Caco-2 (cell line): Measurements from ENCODE around the gene EPHB6. TPM values are rescaled to one million over a fixed set of nuclear protein-coding genes. Genes with fewer than 3 reads are reported as not detected.

ENCODE experiments used
- BruUV-seq: library from RNA; stranded (reverse); fragments of 400-500 nt; replicated peaks from 2 replicates; lab custom pipeline; 2021; lab: Mats Ljungman, UMichigan
- CTCF ChIA-PET: fragments of 300-600 bp; sonication (Branson Sonifier 250); formaldehyde crosslinking; loops from one replicate; lab custom pipeline; 2022; ENCODE audit warnings: antibody characterized with exemption; lab: Charles Lee
- POLR2A ChIA-PET: fragments of 300-600 bp; sonication (Branson Sonifier 250); formaldehyde crosslinking; loops from one replicate; lab custom pipeline; 2022; ENCODE audit warnings: antibody characterized with exemption; lab: Charles Lee
- DNase-seq, 2 experiments: peaks; one replicate each; pipeline versions ENCODE4 v3.0.0 to v3.0.0-alpha.2; 2020 to 2022
- H3K27me3 ChIP-seq: replicated peaks from 2 replicates; pipeline ENCODE4 v1.6.0; 2011; ENCODE audit warnings: low read length; ENCODE audit not compliant: control insufficient read depth, insufficient read depth
- H3K36me3 ChIP-seq: 2 replicates; pipeline ENCODE4 v1.5.1; 2011; ENCODE audit warnings: low read length; ENCODE audit not compliant: control insufficient read depth, insufficient read depth
- H3K4me1 ChIP-seq: fragments of 250-450 bp; sonication (Bioruptor Pico); 2 replicates; pipeline ENCODE4 v1.5.1; 2020; ENCODE audit warnings: mild to moderate bottlenecking
- H3K4me3 ChIP-seq: 2 replicates; pipeline ENCODE4 v1.5.1; 2011; ENCODE audit warnings: low read depth, mild to moderate bottlenecking, control low read depth, low read length
- H3K9me3 ChIP-seq: fragments of 250-450 bp; sonication (Bioruptor Pico); 2 replicates; pipeline ENCODE4 v1.5.1; 2020; ENCODE audit warnings: mild to moderate bottlenecking, moderate library complexity
- H3K27ac Mint-ChIP-seq: one replicate; pipeline ENCODE4 v1.8.0; 2022; ENCODE audit warnings: mixed read lengths; ENCODE audit not compliant: unreplicated experiment
- H3K27me3 Mint-ChIP-seq: one replicate; pipeline ENCODE4 v1.8.0; 2022; ENCODE audit warnings: mixed read lengths; ENCODE audit not compliant: insufficient read depth, unreplicated experiment
- H3K36me3 Mint-ChIP-seq: one replicate; pipeline ENCODE4 v1.8.0; 2022; ENCODE audit warnings: mild to moderate bottlenecking, mixed read lengths; ENCODE audit not compliant: insufficient read depth, unreplicated experiment
- H3K4me1 Mint-ChIP-seq: one replicate; pipeline ENCODE4 v1.8.0; 2022; ENCODE audit warnings: low read depth, mixed read lengths; ENCODE audit not compliant: unreplicated experiment
- H3K4me3 Mint-ChIP-seq: one replicate; pipeline ENCODE4 v1.8.0; 2022; ENCODE audit warnings: mild to moderate bottlenecking, moderate library complexity, mixed read lengths; ENCODE audit not compliant: unreplicated experiment
- H3K9me3 Mint-ChIP-seq: one replicate; pipeline ENCODE4 v1.8.0; 2022; ENCODE audit warnings: mixed read lengths; ENCODE audit not compliant: unreplicated experiment
- intact Hi-C: fragments of 100-400 bp; cut with micrococcal nuclease; formaldehyde crosslinking; loops from one replicate; pipeline ENCODE4 v1.10.0; 2022; ENCODE audit not compliant: unreplicated experiment
- total RNA-seq: library from RNA; stranded (reverse); gene quantifications from 2 replicates; pipeline ENCODE4 v1.2.3, GENCODE V29; 2022
- TF ChIP-seq, protein P1 (sequence below), 2 experiments: fragments of 200-600 bp in 1 of 2; IDR thresholded peaks; 1 replicate in 1 of 2; 2 replicates in 1 of 2; pipeline versions ENCODE4 v1.5.1 to v1.8.0; 2011 to 2022; ENCODE audit warnings: antibody characterized with exemption in 1 of 2, control low read depth in 1 of 2, inconsistent platforms in 1 of 2, low read depth in 1 of 2, low read length in 1 of 2, mild to moderate bottlenecking in 1 of 2, moderate library complexity in 1 of 2; ENCODE audit not compliant: insufficient read depth in 1 of 2, severe bottlenecking in 1 of 2, unreplicated experiment in 1 of 2

Gene EPHB6
- total RNA-seq, 1 experiment from 2014 or later = 2.7 TPM

- intact Hi-C loops = no loop called here
- CTCF ChIA-PET = no interaction called here
Measured at GRCh38 chr7:142864980-142865747, 10.3 kb downstream of the EPHB6 start.

DNA sequence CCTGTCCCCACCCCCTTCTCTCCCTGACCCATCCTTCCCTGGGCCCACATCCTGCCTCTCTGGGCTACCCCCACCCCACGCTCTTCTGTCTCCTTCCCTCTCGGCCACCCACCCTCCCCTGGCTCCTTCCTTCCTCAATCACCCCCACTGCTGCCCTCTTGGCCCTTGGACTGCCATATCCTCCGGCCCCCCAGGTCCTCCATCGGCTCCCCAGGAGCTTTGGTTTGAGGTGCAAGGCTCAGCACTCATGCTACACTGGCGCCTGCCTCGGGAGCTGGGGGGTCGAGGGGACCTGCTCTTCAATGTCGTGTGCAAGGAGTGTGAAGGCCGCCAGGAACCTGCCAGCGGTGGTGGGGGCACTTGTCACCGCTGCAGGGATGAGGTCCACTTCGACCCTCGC lies 10.9 kb downstream of the EPHB6 start:
- H3K4me3 Mint-ChIP-seq = no peak overlapping the region
- intact Hi-C loops = loop anchor here (1.0 kb wide), 3 partner anchors 11 to 233 kb away; no protein-coding TSS in a partner anchor

More at GRCh38 chr7:142864980-142865747, 10.3 kb downstream of the EPHB6 start:
- POLR2A ChIA-PET = no interaction called here
- Histone ChIP-seq H3K4me3 (no peak overlapping the region), H3K4me1 (no peaks in the 10 kb centered on the region), H3K27me3 (no peaks in the 10 kb centered on the region), H3K9me3 (no peaks in the 10 kb centered on the region), H3K36me3 (no peaks in the 10 kb centered on the region)
- no peaks in the 10 kb centered on the region for H3K9me3 Mint-ChIP-seq
- no peak overlapping the region for H3K4me3 Mint-ChIP-seq
- no peak overlapping the region for H3K27ac Mint-ChIP-seq
- DNase-seq = no peak
- H3K36me3 Mint-ChIP-seq = no peaks in the 10 kb centered on the region
- BruUV-seq = no TSS peak
- H3K27me3 Mint-ChIP-seq = peaks cover 2% of the 10 kb centered on the region
- H3K4me1 Mint-ChIP-seq = no peaks in the 10 kb centered on the region
- TF ChIP-seq, protein P1, sequence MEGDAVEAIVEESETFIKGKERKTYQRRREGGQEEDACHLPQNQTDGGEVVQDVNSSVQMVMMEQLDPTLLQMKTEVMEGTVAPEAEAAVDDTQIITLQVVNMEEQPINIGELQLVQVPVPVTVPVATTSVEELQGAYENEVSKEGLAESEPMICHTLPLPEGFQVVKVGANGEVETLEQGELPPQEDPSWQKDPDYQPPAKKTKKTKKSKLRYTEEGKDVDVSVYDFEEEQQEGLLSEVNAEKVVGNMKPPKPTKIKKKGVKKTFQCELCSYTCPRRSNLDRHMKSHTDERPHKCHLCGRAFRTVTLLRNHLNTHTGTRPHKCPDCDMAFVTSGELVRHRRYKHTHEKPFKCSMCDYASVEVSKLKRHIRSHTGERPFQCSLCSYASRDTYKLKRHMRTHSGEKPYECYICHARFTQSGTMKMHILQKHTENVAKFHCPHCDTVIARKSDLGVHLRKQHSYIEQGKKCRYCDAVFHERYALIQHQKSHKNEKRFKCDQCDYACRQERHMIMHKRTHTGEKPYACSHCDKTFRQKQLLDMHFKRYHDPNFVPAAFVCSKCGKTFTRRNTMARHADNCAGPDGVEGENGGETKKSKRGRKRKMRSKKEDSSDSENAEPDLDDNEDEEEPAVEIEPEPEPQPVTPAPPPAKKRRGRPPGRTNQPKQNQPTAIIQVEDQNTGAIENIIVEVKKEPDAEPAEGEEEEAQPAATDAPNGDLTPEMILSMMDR (IDR thresholded peaks at IDR 0.05; ENCODE audit: insufficient read depth in 1 of 2, low read depth in 1 of 2, low read length in 1 of 2, severe bottlenecking in 1 of 2, unreplicated experiment in 1 of 2) = no peak

DNA sequence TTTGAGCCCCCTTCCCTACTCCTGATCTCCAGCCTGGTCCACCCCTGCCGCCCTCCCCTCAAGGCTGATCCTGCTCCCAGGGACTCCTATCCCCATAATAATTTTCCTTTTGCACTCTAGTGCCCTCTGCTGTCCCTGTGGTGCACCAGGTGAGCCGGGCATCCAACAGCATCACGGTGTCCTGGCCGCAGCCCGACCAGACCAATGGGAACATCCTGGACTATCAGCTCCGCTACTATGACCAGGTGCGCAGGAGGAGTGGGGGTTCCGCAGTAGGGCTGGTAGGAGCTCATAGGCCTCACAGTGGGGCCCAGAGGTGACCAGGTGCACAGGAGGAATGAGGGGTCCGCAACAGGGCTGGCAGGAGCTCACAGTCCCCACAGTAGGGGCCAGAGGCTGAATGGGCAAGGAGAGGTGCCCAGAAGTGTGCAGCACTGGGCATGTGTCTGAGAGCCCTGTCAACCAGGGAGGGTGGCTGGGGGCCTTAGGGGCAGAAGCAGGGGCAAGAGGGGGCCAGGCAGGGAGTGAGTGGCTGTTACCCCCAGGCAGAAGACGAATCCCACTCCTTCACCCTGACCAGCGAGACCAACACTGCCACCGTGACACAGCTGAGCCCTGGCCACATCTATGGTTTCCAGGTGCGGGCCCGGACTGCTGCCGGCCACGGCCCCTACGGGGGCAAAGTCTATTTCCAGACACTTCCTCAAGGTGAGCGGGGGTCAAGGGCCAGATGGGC lies 11.7 kb downstream of the EPHB6 start:
- Mint-ChIP-seq H3K4me1 (no peaks in the 10 kb centered on the region), H3K9me3 (no peaks in the 10 kb centered on the region), H3K27me3 (no peaks in the 10 kb centered on the region), H3K27ac (no peak overlapping the region), H3K36me3 (no peaks in the 10 kb centered on the region), H3K4me3 (no peak overlapping the region)
- DNase-seq = peak; percentile 61 to 70
- CTCF ChIA-PET = interaction anchor here (1.4 to 1.5 kb wide), 3 partner anchors 12 to 234 kb away, joined by 4 to 6 read pairs (median 5); partner anchors contain the start of gene EPHB6
- POLR2A ChIA-PET = no interaction called here
- Histone ChIP-seq H3K9me3 (no peaks in the 10 kb centered on the region), H3K27me3 (no peaks in the 10 kb centered on the region), H3K4me1 (no peaks in the 10 kb centered on the region), H3K4me3 (no peak overlapping the region), H3K36me3 (no peaks in the 10 kb centered on the region)
- BruUV-seq = no TSS peak
- intact Hi-C loops = loop anchor here (1.0 kb wide), 3 partner anchors 12 to 234 kb away; no protein-coding TSS in a partner anchor
- TF ChIP-seq, protein P1 (IDR thresholded peaks at IDR 0.05; ENCODE audit: insufficient read depth in 1 of 2, low read depth in 1 of 2, low read length in 1 of 2, severe bottlenecking in 1 of 2, unreplicated experiment in 1 of 2) = peak; percentile 63 to 74

More for the DNA sequence above, 10.9 kb downstream of the EPHB6 start:
- no peak overlapping the region for H3K27ac Mint-ChIP-seq
- no peaks in the 10 kb centered on the region for H3K36me3 Mint-ChIP-seq
- Histone ChIP-seq H3K27me3 (no peaks in the 10 kb centered on the region), H3K4me1 (no peaks in the 10 kb centered on the region), H3K36me3 (no peaks in the 10 kb centered on the region), H3K4me3 (no peak overlapping the region), H3K9me3 (no peaks in the 10 kb centered on the region)
- no peaks in the 10 kb centered on the region for H3K9me3 Mint-ChIP-seq
- POLR2A ChIA-PET = no interaction called here
- TF ChIP-seq, protein P1 (IDR thresholded peaks at IDR 0.05; ENCODE audit: insufficient read depth in 1 of 2, low read depth in 1 of 2, low read length in 1 of 2, severe bottlenecking in 1 of 2, unreplicated experiment in 1 of 2) = no peak
- H3K4me1 Mint-ChIP-seq = no peaks in the 10 kb centered on the region
- DNase-seq = no peak
- CTCF ChIA-PET = interaction anchor here (1.4 to 1.5 kb wide), 3 partner anchors 11 to 233 kb away, joined by 4 to 6 read pairs (median 5); partner anchors contain the start of gene EPHB6
- BruUV-seq = no TSS peak
- no peaks in the 10 kb centered on the region for H3K27me3 Mint-ChIP-seq
